NT2/D1 (cell line): ENCODE results near the gene PLCH2.

ENCODE experiments used
- DNase-seq: peaks from one replicate; pipeline ENCODE4 v3.0.0-alpha.2; 2011; ENCODE audit warnings: low read depth, low spot score
- H3K27me3 ChIP-seq: 2 replicates; pipeline ENCODE4 v1.6.0; 2011; ENCODE audit warnings: mild to moderate bottlenecking; ENCODE audit not compliant: insufficient read length, insufficient read depth
- H3K36me3 ChIP-seq: 2 replicates; pipeline ENCODE4 v1.6.1; 2011; ENCODE audit warnings: mild to moderate bottlenecking, low read length, mixed read lengths; ENCODE audit not compliant: insufficient read depth, insufficient read length
- H3K4me1 ChIP-seq: 2 replicates; pipeline ENCODE4 v1.5.1; 2011; ENCODE audit not compliant: insufficient read depth, insufficient read length
- H3K4me3 ChIP-seq: 2 replicates; pipeline ENCODE4 v1.5.1; 2011; ENCODE audit warnings: low read depth; ENCODE audit not compliant: insufficient read length
- H3K9ac ChIP-seq: 2 replicates; pipeline ENCODE4 v1.6.0; 2011; ENCODE audit warnings: low read depth; ENCODE audit not compliant: insufficient read length
- H3K9me3 ChIP-seq: 2 replicates; pipeline ENCODE4 v1.5.1; 2011; ENCODE audit warnings: mild to moderate bottlenecking, low read length; ENCODE audit not compliant: insufficient read depth
- SUZ12 ChIP-seq: IDR thresholded peaks from 2 replicates; pipeline ENCODE4 v1.6.1; 2011; ENCODE audit not compliant: insufficient read length, insufficient read depth; ENCODE audit errors: extremely low read depth
- YY1 ChIP-seq: IDR thresholded peaks from 2 replicates; pipeline ENCODE4 v1.6.1; 2011; ENCODE audit not compliant: insufficient read length, insufficient read depth
- ZNF274 ChIP-seq: IDR thresholded peaks from 2 replicates; pipeline ENCODE4 v1.6.1; 2011; ENCODE audit warnings: mild to moderate bottlenecking, low read depth, low read length

Gene PLCH2

DNA sequence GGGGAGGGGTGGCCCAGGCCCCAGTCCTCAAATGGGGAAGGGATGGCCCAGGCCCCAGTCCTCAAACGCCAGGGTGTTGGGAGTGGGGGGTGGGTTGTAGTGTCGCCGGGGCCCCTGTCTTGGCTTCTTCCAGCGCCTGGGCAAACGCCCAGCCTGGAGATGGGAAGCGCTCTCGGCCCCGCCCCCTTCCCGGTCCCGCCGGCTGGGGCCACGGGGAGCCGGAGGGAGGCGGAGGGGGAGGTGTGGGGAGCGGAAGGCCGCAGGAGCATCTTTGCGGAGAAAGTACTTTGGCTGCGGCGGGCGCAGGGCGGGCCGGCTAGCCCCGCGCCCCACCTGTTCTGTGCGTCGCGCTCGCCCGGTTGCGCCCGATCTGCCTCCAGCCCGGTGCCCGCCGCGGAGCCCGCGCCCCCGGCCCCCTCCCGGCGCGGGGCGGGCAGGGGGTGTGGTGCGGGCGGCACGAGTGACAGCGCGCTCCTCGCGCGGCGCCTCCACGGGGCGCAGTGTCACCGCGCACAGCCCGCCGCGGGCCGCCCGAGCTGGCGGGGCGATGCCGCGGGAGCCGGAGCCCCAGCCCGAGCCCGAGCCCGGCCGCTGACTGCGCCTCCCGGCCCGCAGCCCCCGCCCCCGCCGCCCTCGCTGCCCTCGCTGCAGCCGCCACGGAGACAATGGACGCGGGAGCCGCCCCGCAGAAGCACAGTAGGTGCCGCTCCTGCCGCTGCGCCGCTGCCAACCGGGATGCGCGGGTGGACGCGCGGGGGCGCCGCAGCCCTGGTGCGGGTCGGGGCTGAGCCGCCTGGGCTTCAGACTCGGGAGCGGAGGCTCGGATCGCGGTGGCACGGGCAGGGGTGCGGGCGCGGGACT is 32.6 kb upstream of the PLCH2 start:
- H3K9ac ChIP-seq: no peak overlapping the region
- no peaks in the 10 kb centered on the region for H3K36me3 ChIP-seq
- TF ChIP-seq ZNF274 (no peak), YY1 (no peak), SUZ12 (no peak)
- H3K4me3 ChIP-seq: peak overlapping the region; percentile 4
- H3K27me3 ChIP-seq: peaks cover 43% of the 10 kb centered on the region
- H3K9me3 ChIP-seq: no peaks in the 10 kb centered on the region
- H3K4me1 ChIP-seq: peaks cover 22% of the 10 kb centered on the region
- no peak for DNase-seq

DNA sequence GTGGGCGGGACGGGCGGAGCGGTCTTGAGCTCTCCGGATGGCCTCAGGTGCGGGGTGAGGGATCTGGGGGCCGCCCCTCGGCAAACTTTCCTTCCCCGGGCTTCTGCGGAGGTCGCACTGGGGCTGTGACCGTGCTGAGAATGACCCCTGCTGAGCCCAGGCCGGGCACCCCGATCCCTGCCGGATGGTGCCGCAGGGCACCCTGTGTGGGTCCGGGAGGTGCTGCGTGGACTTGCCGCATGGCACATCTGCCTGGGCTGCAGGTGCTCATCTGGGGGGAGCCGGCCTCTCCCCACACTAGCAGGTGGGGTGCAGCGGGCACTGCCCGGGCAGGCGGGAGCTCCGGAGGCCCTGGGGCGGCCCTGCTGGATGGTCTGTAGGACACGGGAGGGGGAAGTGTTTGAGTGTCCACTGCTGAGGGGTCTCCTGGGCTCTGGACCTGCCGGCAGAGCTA is 31.9 kb upstream of the PLCH2 start:
- no peaks in the 10 kb centered on the region for H3K9me3 ChIP-seq
- TF ChIP-seq ZNF274 (no peak), YY1 (no peak), SUZ12 (no peak)

DNA sequence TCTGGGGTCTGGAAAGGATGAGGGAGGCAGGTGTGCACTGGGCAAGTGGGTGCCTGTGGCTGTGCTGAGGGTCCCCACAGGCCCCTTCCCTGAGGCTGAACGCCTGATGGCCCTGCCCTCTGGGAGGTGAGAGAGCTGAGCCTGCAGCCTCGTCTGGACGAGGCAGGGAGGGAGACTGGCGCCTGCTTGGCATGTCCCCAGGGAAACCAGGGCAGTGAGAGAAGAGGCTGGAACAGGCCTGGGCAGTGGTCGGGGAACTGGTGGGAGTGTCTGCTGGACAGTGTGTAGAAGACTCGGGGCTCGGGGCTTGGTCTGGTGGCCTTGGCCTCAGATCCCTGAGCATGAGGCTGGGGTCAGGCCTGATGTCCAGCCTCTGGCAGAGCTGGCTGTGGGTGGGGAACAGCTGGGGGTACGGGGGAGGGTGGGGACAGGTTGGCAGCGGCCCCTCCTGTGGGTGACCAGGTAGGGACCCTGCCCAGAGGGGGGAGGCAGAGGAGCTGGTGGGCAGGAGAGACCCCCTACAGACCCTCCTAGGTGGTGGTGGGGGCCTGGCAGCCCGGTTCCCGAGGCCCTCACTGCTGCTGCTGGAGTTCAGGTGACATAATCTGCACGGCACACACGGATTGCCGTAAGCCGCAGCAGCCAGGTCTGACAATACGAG is 30.8 kb upstream of the PLCH2 start:
- TF ChIP-seq SUZ12 (no peak), YY1 (no peak), ZNF274 (no peak)
- no peak overlapping the region for H3K9ac ChIP-seq
- H3K4me3 ChIP-seq: no peak overlapping the region
- H3K4me1 ChIP-seq: peaks cover 26% of the 10 kb centered on the region
- H3K36me3 ChIP-seq: no peaks in the 10 kb centered on the region
- DNase-seq: no peak
- H3K9me3 ChIP-seq: no peaks in the 10 kb centered on the region
- peaks cover 43% of the 10 kb centered on the region for H3K27me3 ChIP-seq

More for the DNA sequence above, 31.9 kb upstream of the PLCH2 start:
- Histone ChIP-seq H3K4me1 (peaks cover 22% of the 10 kb centered on the region), H3K36me3 (no peaks in the 10 kb centered on the region), H3K4me3 (no peak overlapping the region), H3K9ac (no peak overlapping the region), H3K27me3 (peaks cover 43% of the 10 kb centered on the region)
- DNase-seq: no peak

DNA sequence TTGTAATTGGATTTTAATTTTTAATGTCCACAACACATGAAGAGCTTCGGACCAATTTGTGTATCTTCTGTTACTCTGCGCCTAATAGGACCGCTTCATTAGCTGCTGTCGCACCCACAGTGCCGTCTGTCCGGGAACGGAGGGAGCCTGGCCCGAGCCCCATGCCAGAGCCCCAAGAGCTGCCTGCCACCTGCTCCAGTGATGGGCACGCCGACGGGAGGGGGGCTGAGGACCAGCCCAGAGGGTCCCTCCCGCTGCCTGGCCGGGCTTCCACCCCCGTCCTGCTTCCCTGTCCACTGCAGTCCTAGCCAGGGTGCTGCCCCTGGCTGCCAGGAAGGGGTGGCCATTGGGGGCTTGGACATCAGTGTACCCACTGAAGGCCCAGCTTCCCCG is 30.3 kb upstream of the PLCH2 start:
- no peaks in the 10 kb centered on the region for H3K9me3 ChIP-seq
- no peak overlapping the region for H3K4me3 ChIP-seq
- no peak for TF ChIP-seq ZNF274
- no peak for TF ChIP-seq YY1
- no peak for TF ChIP-seq SUZ12
- no peak for DNase-seq
- no peaks in the 10 kb centered on the region for H3K36me3 ChIP-seq
- H3K4me1 ChIP-seq: peaks cover 28% of the 10 kb centered on the region
- H3K27me3 ChIP-seq: peaks cover 43% of the 10 kb centered on the region
- H3K9ac ChIP-seq: no peak overlapping the region

DNA sequence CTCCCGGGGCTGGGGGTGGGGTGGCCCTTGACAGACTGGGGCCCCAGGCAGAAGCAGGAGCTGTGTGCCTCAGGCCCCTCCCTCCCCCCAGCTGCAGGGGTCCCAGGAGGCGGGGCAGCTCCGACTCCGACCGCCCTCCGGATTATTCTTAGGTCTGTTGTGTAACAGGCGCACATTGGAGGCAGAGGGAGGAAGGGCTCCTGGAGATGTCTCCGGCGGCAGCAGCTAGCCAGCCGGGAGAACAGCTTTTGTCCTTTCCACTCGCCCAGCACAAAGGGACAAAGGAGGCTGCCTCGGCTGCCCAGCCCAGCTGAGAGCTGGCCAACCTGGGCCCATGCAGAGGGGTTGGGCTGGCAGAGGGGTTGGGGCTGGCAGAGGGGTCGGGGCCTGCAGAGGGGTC is 29.7 kb upstream of the PLCH2 start:
- peaks cover 43% of the 10 kb centered on the region for H3K27me3 ChIP-seq
- TF ChIP-seq SUZ12: no peak
- no peak for TF ChIP-seq YY1
- H3K9me3 ChIP-seq: no peaks in the 10 kb centered on the region
- H3K4me3 ChIP-seq: no peak overlapping the region
- peak overlapping the region; percentile 61 for H3K9ac ChIP-seq
- no peaks in the 10 kb centered on the region for H3K36me3 ChIP-seq
- H3K4me1 ChIP-seq: peaks cover 29% of the 10 kb centered on the region
- DNase-seq: no peak

DNA sequence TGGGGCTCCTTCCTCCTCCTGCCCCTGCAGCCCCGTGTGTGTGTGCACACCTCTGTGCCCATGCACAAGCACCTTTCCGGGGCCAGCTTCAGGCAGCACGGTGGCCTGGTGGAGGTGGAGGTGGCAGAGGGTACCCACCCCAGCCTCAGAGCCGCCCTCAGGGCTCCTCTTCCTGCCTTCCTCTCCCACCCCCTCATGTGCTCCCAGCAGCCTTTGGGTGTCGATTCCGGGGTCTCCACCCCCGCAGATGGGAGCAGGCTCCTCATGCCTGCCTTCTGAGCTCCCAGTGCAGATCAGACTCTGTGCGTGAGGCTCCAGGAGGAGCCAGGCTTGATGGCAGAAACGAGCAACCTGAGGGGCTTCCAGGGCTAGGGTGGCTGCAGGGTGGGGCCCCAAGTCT is 29.2 kb upstream of the PLCH2 start:
- peaks cover 42% of the 10 kb centered on the region for H3K27me3 ChIP-seq
- no peak for DNase-seq
- H3K4me3 ChIP-seq: no peak overlapping the region
- H3K9me3 ChIP-seq: no peaks in the 10 kb centered on the region
- H3K9ac ChIP-seq: peak overlapping the region; percentile 61
- TF ChIP-seq ZNF274 (no peak), SUZ12 (no peak), YY1 (no peak)
- H3K4me1 ChIP-seq: peaks cover 29% of the 10 kb centered on the region
- no peaks in the 10 kb centered on the region for H3K36me3 ChIP-seq

DNA sequence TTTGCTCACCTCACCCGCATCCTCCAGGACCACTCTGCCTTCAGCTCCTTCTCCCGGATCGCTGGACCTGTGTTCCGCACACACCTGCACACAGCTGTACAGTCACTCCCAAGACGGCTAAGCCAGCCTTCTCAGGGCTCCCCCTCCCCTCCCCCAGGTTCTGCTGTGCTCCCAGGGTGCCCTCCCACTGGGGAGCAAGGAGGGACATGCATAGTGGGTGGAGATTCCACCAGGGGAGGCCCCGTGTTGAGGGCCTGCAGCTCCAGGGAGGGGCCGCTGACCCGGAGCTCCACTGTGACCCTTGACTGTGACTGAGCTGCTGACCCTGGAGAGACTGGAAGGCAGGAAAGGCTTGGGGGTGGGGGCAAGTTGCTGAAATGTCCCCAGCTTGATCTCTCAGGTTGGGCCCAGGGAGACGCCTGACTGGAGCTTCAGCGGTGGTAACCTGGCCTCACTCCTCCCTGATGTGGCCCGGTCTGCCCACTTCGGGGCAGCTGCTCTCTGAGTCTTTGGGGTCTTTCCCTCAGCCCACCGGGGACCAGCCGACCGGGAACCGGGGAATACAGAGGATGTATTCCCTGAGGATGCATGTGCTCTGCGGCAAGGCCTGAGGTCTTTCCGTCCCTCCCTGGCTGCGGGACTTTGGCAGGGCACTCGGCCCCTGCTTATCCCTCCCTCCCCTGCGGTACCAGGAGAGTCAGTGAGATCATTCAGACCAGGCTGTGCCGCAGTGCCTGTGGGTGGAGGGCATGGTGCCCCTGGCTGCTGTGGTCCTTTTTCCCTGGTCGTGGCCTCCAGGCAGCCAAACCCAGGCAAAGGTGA is 28.6 kb upstream of the PLCH2 start:
- Histone ChIP-seq H3K4me1 (peaks cover 32% of the 10 kb centered on the region), H3K4me3 (no peak overlapping the region), H3K9ac (peak overlapping the region; percentile 32), H3K9me3 (no peaks in the 10 kb centered on the region), H3K27me3 (peaks cover 36% of the 10 kb centered on the region), H3K36me3 (no peaks in the 10 kb centered on the region)
- no peak for DNase-seq
- TF ChIP-seq SUZ12 (no peak), YY1 (no peak), ZNF274 (no peak)
